Suprapubic skin (tissue), 4 donors: ENCODE data around the gene GKN2. TPM values are rescaled to one million over a fixed set of nuclear protein-coding genes. Genes with fewer than 3 reads are reported as not detected.

Experiments
- DNase-seq, 2 donors: peaks; one replicate each; pipeline ENCODE4 v3.0.0-alpha.2; 2019; ENCODE audit warnings: low spot score in 2 of 2
- H3K27ac ChIP-seq: fragments of 200-600 bp; sonication (generic); one replicate; pipeline ENCODE4 v1.5.1; 2019
- H3K27me3 ChIP-seq: fragments of 200-600 bp; sonication (generic); one replicate; pipeline ENCODE4 v1.5.1; 2019
- H3K36me3 ChIP-seq: fragments of 200-600 bp; sonication (generic); one replicate; pipeline ENCODE4 v1.5.1; 2019
- H3K4me1 ChIP-seq: fragments of 200-600 bp; sonication (generic); one replicate; pipeline ENCODE4 v1.5.1; 2019
- H3K4me3 ChIP-seq: fragments of 200-600 bp; sonication (generic); one replicate; pipeline ENCODE4 v1.5.1; 2019; ENCODE audit warnings: mild to moderate bottlenecking
- H3K9me3 ChIP-seq: fragments of 200-600 bp; sonication (generic); one replicate; pipeline ENCODE4 v1.5.1; 2019
- EP300 ChIP-seq: sonication (generic); formaldehyde crosslinking; IDR thresholded peaks from one replicate; pipeline ENCODE4 v1.6.1; 2017; ENCODE audit warnings: antibody characterized with exemption
- POLR2A ChIP-seq, 2 donors: fragments of 450-650 bp; IDR thresholded peaks; one replicate each; pipeline ENCODE4 v1.6.1; 2017; ENCODE audit warnings: antibody characterized with exemption in 2 of 2, mild to moderate bottlenecking in 2 of 2, moderate library complexity in 2 of 2
- POLR2AphosphoS5 ChIP-seq, 3 donors: sonication (generic); formaldehyde crosslinking; IDR thresholded peaks; one replicate each; pipeline ENCODE4 v1.6.1; 2017; ENCODE audit warnings: antibody characterized with exemption in 3 of 3
- WGBS: methylation state at CpG from one replicate; pipeline ENCODE4 v1.1.5; 2018; 5-methylcytosine and 5-hydroxymethylcytosine counted together
- total RNA-seq, 4 donors: library from RNA; depleted of rRNA; stranded (reverse); fragments of >200 nt; gene quantifications; one replicate each; pipeline ENCODE4 v1.1.0, GENCODE V29; 2016
- TF ChIP-seq, protein P1 (sequence below), 2 donors: fragments of 200-600 bp in 1 of 2; fragments of 450-650 bp in 1 of 2; sonication (generic) in 1 of 2; IDR thresholded peaks; one replicate each; pipeline ENCODE4 v1.5.1; 2016 to 2019; ENCODE audit warnings: antibody characterized with exemption in 2 of 2, mild to moderate bottlenecking in 1 of 2, moderate library complexity in 1 of 2

The GKN2 gene
- total RNA-seq, 4 donors from 2014 or later: not detected

DNA sequence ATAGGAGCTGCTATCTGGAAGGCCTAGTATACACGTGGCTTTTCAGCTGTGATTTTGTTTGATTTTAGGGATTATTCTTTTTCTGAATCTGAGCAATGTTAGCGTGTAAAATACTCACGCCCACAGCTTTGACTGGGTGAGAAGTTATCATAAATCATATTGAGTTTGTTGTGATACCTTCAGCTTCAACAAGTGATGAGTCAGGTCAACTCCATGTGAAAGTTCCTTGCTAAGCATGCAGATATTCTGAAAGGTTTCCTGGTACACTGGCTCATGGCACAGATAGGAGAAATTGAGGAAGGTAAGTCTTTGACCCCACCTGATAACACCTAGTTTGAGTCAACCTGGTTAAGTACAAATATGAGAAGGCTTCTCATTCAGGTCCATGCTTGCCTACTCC is 21.6 kb upstream of the GKN2 start, which contains the start of gene GKN1:
Gene GKN1, plus strand, starts transcription at position 386 of the 400 bp plus-strand sequence. CDS start 42 bp downstream, outside the sequence.
- Histone ChIP-seq H3K4me3 (no peak within 1 kb of the TSS), H3K36me3 (no peaks in the 10 kb centered on the region), H3K27me3 (no peaks in the 10 kb centered on the region), H3K9me3 (no peaks in the 10 kb centered on the region), H3K27ac (no peak within 1 kb of the TSS), H3K4me1 (no peaks in the 10 kb centered on the region)
- DNase-seq: no peak
- no peak for TF ChIP-seq POLR2AphosphoS5 (IDR thresholded peaks at IDR 0.05)
- TF ChIP-seq, protein P1, sequence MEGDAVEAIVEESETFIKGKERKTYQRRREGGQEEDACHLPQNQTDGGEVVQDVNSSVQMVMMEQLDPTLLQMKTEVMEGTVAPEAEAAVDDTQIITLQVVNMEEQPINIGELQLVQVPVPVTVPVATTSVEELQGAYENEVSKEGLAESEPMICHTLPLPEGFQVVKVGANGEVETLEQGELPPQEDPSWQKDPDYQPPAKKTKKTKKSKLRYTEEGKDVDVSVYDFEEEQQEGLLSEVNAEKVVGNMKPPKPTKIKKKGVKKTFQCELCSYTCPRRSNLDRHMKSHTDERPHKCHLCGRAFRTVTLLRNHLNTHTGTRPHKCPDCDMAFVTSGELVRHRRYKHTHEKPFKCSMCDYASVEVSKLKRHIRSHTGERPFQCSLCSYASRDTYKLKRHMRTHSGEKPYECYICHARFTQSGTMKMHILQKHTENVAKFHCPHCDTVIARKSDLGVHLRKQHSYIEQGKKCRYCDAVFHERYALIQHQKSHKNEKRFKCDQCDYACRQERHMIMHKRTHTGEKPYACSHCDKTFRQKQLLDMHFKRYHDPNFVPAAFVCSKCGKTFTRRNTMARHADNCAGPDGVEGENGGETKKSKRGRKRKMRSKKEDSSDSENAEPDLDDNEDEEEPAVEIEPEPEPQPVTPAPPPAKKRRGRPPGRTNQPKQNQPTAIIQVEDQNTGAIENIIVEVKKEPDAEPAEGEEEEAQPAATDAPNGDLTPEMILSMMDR (IDR thresholded peaks at IDR 0.05): no peak
- no peak for TF ChIP-seq POLR2A (IDR thresholded peaks at IDR 0.05)
- no peak for TF ChIP-seq EP300
- WGBS: 57% methylated on average over 3 of the region's 3 CpGs

GRCh38 chr2:68971591-68972231 is 19.0 kb upstream of the GKN2 start:
- 47% methylated on average over 5 of the region's 5 CpGs for WGBS
- Histone ChIP-seq H3K4me3 (no peak overlapping the region), H3K36me3 (no peaks in the 10 kb centered on the region), H3K27me3 (no peaks in the 10 kb centered on the region), H3K27ac (no peak overlapping the region), H3K4me1 (no peaks in the 10 kb centered on the region), H3K9me3 (no peaks in the 10 kb centered on the region)
- DNase-seq: no peak
- TF ChIP-seq, protein P1 (IDR thresholded peaks at IDR 0.05): no peak
- no peak for TF ChIP-seq POLR2AphosphoS5 (IDR thresholded peaks at IDR 0.05)
- TF ChIP-seq POLR2A (IDR thresholded peaks at IDR 0.05): no peak
- TF ChIP-seq EP300: no peak

- 63% methylated on average over 8 of the region's 8 CpGs for WGBS
- Histone ChIP-seq H3K27me3 (no peaks in the 10 kb centered on the region), H3K9me3 (no peaks in the 10 kb centered on the region), H3K4me1 (no peaks in the 10 kb centered on the region), H3K36me3 (no peaks in the 10 kb centered on the region), H3K4me3 (no peak overlapping the region), H3K27ac (no peak overlapping the region)
- TF ChIP-seq POLR2A (IDR thresholded peaks at IDR 0.05) (no peak), EP300 (no peak), POLR2AphosphoS5 (IDR thresholded peaks at IDR 0.05) (no peak)
- TF ChIP-seq, protein P1 (IDR thresholded peaks at IDR 0.05): no peak
- no peak for DNase-seq
These were observed 18.0 kb upstream of the GKN2 start for GRCh38 chr2:68970566-68971265.

GRCh38 chr2:68969736-68970490 is 17.2 kb upstream of the GKN2 start:
- H3K4me1 ChIP-seq: no peaks in the 10 kb centered on the region
- H3K4me3 ChIP-seq: no peak overlapping the region
- H3K36me3 ChIP-seq: no peaks in the 10 kb centered on the region
- DNase-seq: no peak
- TF ChIP-seq POLR2AphosphoS5 (IDR thresholded peaks at IDR 0.05) (no peak), POLR2A (IDR thresholded peaks at IDR 0.05) (no peak)
- no peaks in the 10 kb centered on the region for H3K9me3 ChIP-seq
- no peaks in the 10 kb centered on the region for H3K27me3 ChIP-seq
- no peak overlapping the region for H3K27ac ChIP-seq
- WGBS: 93% methylated on average over 8 of the region's 8 CpGs

DNA sequence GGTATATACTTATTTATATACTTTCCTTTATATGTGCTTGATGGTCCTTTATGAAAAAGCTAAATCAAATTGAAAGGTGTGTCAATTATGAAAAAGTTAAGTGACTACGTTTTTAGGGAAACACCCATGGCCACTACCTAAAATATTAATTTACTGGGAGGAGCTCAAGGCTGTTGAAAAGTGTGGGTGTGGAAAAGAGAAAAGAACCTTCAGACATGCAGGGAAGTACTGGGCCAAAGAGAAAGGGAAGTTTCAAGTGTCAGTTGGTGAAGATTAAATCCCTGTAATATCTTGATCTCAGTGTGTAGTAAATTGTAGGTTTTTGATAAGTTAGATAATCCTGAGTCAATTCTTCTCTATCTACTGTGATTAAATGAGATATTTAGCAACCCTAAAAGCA is 15.5 kb upstream of the GKN2 start:
- WGBS: 56% methylated on average over 1 of the region's 1 CpG
- H3K27me3 ChIP-seq: no peaks in the 10 kb centered on the region
- H3K36me3 ChIP-seq: no peaks in the 10 kb centered on the region
- no peaks in the 10 kb centered on the region for H3K4me1 ChIP-seq
- no peak for DNase-seq
- TF ChIP-seq POLR2A (IDR thresholded peaks at IDR 0.05) (no peak), EP300 (no peak), POLR2AphosphoS5 (IDR thresholded peaks at IDR 0.05) (no peak)
- TF ChIP-seq, protein P1 (IDR thresholded peaks at IDR 0.05): no peak
- no peak overlapping the region for H3K27ac ChIP-seq
- no peaks in the 10 kb centered on the region for H3K9me3 ChIP-seq
- no peak overlapping the region for H3K4me3 ChIP-seq
